Motor neuron (in vitro differentiated cells): Measurements from ENCODE around the gene HAUS1. TPM values are rescaled to one million over a fixed set of nuclear protein-coding genes. Genes with fewer than 3 reads are reported as not detected.
A peak's percentile ranks its signal among the peaks of the same experiment; 100 is the strongest.
"Not testable (repeated sequence)": the region's sequence is repeated elsewhere in the genome, so short reads cannot be mapped to it uniquely, and the experiment has no call there.

Source experiments
- ATAC-seq, 8 experiments: fragments of 200-7000 bp; cut with Tn5 transposase; replicated peaks in 6 of 8; 2 replicates each; pipeline ENCODE4 v1.8.0; 2021; ENCODE audit warnings: mild to moderate bottlenecking in 8 of 8, moderate library complexity in 8 of 8
- H3K27ac ChIP-seq, 2 donors: fragments of 250-450 bp; sonication (Bioruptor Pico); 2 replicates each; pipeline ENCODE4 v1.9.0; 2021; ENCODE audit warnings: antibody characterized with exemption in 2 of 2, mild to moderate bottlenecking in 2 of 2, moderate library complexity in 1 of 2
- H3K4me1 ChIP-seq, 2 donors: fragments of 250-450 bp; sonication (Bioruptor Pico); replicated peaks in 1 of 2; 2 replicates each; pipeline ENCODE4 v1.6.1; 2021; ENCODE audit warnings: antibody characterized with exemption in 2 of 2, mild to moderate bottlenecking in 2 of 2, moderate library complexity in 1 of 2
- H3K4me3 ChIP-seq, 5 donors: fragments of 250-450 bp; sonication (Bioruptor Pico); 2 replicates each; pipeline ENCODE4 v1.9.0; 2021; ENCODE audit warnings: antibody characterized with exemption in 5 of 5, mild to moderate bottlenecking in 5 of 5, moderate library complexity in 4 of 5
- WGBS, 10 experiments: fragments of 450-650 bp; shearing (Covaris generic); methylation state at CpG; one replicate each; pipeline ENCODE4 v1.0.0; 2022; 5-methylcytosine and 5-hydroxymethylcytosine counted together
- in situ Hi-C, 9 experiments: fragments of 400-800 bp; cut with MboI; loops; one replicate each; pipeline ENCODE4 v1.15.0; 2021; ENCODE audit warnings: low sequenced_read_pairs in 9 of 9, low pct_unique_long_range_greater_than_20kb in 2 of 9; ENCODE audit not compliant: unreplicated experiment in 9 of 9
- total RNA-seq, 8 experiments: library from RNA; unstranded; fragments of 300-600 nt; gene quantifications; 2 replicates each; pipeline versions ENCODE4 v1.2.3 to v1.2.4, GENCODE V29; 2022

HAUS1 gene
- total RNA-seq, 8 experiments from 2014 or later = 18.5 to 88.1 (median 40.0) TPM

DNA sequence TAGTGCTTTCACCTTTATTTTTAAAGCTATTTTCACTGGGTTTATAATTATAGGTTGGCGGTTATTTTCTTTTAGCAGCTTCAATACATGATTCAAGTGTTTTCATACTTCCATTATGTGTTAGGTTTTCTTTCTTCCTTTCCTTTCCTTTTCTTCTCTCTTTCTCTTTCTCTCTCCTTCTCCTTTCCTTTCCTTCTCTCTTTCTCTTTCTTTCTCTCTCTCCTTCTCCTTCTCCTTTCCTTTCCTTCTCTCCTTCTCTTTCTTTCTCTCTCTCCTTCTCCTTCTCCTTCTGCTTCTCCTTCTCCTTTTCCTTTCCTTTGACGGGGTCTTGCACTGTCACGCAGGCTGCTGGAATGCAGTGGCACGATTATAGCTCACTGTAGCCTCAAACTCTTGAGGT is 36.0 kb downstream of the HAUS1 start:
- H3K4me3 ChIP-seq = no peak overlapping the region
- in situ Hi-C loops = loop anchor here in 2 of 9 experiments (10.0 to 25.0 kb wide), 2 partner anchors 515 to 522 kb away; partner anchors contain the start of gene LOXHD1 (in 2 of the 2)
- H3K27ac ChIP-seq = no peak overlapping the region
- 83 to 100% (median 91%) methylated on average over 2 to 4 of the region's 4 CpGs for WGBS, 10 experiments
- ATAC-seq = no peak
- no peaks in the 10 kb centered on the region for H3K4me1 ChIP-seq

DNA sequence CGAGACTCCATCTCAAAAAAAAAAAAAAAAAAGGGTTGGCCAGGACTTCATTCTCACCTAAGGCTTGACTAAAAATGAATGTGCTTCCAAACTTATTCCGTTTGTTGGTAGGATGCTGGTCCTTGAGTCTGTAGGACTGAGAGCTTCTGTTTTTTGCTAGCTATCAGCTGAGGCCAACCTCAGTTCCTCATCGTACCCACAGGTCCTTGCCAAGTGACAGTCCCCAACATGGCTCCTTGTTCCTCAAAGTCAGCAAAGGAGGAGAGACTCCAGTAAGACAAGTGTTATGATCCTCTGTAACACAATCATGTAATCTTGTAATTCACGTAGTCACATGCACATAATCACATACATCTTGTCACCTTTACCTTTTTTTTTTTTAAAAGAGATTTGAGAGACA is 37.0 kb downstream of the HAUS1 start:
- in situ Hi-C loops = loop anchor here in 2 of 9 experiments (10.0 to 25.0 kb wide), 2 partner anchors 514 to 521 kb away; partner anchors contain the start of gene LOXHD1 (in 2 of the 2)
- 70 to 100% (median 97%) methylated on average over 1 to 3 of the region's 4 CpGs; no CpG with 5 or more reads in 2 of the 10 experiments for WGBS, 10 experiments
- Histone ChIP-seq H3K4me3 (no peak overlapping the region), H3K4me1 (no peaks in the 10 kb centered on the region), H3K27ac (no peak overlapping the region)
- no peak for ATAC-seq

DNA sequence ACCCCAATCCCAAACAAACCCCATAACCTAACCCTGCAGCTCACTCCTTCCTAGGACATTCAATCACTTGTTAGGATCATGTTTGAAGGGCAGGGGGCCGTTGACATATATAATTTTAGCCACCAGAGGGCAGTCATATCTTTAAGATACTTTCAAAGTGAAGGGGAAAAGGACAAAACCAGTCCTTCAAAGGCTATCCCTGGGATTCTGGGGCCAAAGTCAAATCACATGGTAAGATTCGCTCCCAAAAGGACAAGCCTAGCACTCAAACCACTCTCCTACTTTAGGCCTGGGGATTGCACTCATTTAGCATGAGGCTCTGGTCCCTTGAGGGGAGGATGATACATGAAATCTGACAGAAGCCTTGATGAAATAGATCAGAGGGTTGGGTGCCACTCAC is 44.6 kb downstream of the HAUS1 start:
- H3K4me3 ChIP-seq = no peak overlapping the region
- H3K27ac ChIP-seq = no peak overlapping the region
- peaks cover 10 to 14% of the 10 kb centered on the region in 2 donors for H3K4me1 ChIP-seq
- in situ Hi-C loops = loop anchor here in 2 of 9 experiments (10.0 to 25.0 kb wide), 2 partner anchors 506 to 513 kb away; partner anchors contain the start of gene LOXHD1 (in 2 of the 2)
- ATAC-seq = peak in 4 of 8 experiments; percentile 32 to 82 (median 38)
- 0 to 20% (median 0%) methylated on average over 1 to 2 of the region's 2 CpGs; no CpG with 5 or more reads in 5 of the 10 experiments for WGBS, 10 experiments

DNA sequence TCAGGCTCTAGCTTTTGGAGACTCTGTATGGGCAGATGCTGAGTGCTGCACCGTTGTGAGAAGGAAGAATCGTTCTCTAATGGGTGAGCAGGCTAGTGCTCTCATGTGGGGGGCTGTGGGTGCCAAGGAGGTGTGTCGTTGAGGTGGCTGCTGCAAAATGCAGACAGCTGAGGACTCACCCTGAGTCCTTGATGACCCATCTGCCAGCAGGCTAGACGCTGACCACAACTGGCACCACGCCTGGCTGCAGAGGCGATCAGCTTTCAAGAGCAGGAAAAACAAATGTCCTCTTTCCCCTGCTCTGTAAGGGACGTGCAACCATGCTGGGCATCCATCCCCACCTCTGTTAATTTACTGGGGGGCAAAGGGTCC is 48.2 kb downstream of the HAUS1 start:
- peaks cover 10 to 15% of the 10 kb centered on the region in 2 donors for H3K4me1 ChIP-seq
- WGBS, 10 experiments = 0 to 100% (median 68%) methylated on average over 1 to 5 of the region's 7 CpGs; no CpG with 5 or more reads in 4 of the 10 experiments
- peak in 7 of 8 experiments; percentile 3 to 76 (median 10) for ATAC-seq
- H3K4me3 ChIP-seq = no peak overlapping the region
- H3K27ac ChIP-seq = no peak overlapping the region
- in situ Hi-C loops = loop anchor here in 6 of 9 experiments (10.0 to 25.0 kb wide), 2 partner anchors 502 to 510 kb away; partner anchors contain the start of gene LOXHD1 (in 6 of the 6)

DNA sequence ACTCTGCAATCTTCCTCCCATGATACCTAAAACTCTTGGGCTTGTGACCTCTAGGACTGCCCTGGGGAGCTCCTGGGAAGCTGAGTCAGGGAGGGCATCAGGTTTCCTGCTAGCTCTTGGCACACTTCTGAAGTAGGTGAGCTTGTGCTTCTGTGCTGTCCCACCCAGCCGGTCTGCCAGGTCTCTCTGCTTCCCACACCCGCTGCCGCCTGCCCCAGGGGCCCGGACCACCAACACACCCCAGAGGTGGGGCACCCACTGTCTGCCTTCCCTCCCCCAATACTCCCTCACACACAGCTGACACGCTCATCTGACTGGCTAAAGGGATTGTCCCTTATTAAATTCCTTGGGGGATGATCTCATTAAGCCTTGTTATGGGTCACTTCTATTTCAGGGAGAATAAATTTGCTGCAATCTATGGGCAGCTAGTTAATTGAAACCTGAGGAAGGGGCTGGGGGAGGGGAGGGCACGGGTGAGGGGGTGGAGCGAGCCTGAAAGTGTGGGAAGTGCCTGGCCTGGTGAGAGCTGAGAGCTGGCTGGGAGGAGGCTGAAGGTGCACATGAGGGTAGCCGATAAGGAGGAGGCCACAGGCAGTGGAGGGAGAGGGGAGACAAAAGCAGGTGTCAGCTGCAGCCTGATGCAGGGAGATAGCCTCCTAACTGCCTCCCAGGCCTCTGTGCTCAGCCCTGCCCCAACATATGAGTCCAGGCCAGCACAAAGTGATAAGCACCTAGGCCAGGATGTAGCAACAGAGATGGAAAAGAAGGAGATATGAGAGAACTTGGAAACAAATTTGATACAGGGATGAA is 48.8 kb downstream of the HAUS1 start:
- peak; percentile 43 to 93 (median 86) for ATAC-seq
- peaks cover 10 to 15% of the 10 kb centered on the region in 2 donors for H3K4me1 ChIP-seq
- in situ Hi-C loops = loop anchor here in 6 of 9 experiments (10.0 to 25.0 kb wide), 2 partner anchors 502 to 509 kb away; partner anchors contain the start of gene LOXHD1 (in 6 of the 6)
- no peak overlapping the region for H3K4me3 ChIP-seq
- 0 to 80% (median 0%) methylated on average over 1 to 2 of the region's 8 CpGs; no CpG with 5 or more reads in 7 of the 10 experiments for WGBS, 10 experiments
- peak overlapping the region in 1 of 2 donors; percentile 68 for H3K27ac ChIP-seq

DNA sequence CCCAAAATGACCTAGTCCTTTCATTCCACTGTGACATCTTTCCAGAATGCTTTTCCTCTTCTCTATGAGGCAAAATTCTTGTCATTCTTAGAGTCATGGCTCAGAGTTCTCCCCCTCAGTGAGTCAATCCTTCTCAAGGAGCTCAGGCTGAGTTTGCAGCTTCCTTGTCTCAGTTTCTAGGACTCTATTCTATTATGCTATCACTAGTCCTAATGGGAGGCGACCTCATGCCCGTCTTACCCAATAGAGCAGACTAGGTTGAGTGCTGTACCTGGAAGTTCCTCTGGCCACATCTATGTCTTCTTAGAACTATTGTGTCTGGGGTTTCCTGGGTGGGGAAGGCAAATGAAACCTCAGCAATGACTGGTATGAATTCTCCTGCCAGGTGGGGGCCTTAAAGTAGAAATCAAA is 51.5 kb downstream of the HAUS1 start:
- ATAC-seq = no peak
- no peak overlapping the region for H3K27ac ChIP-seq
- 0 to 93% (median 46%) methylated on average over 1 to 2 of the region's 2 CpGs; no CpG with 5 or more reads in 6 of the 10 experiments for WGBS, 10 experiments
- H3K4me3 ChIP-seq = no peak overlapping the region
- peaks cover 10 to 15% of the 10 kb centered on the region in 2 donors for H3K4me1 ChIP-seq
- in situ Hi-C loops = loop anchor here in 6 of 9 experiments (10.0 to 25.0 kb wide), 2 partner anchors 499 to 507 kb away; partner anchors contain the start of gene LOXHD1 (in 6 of the 6)

DNA sequence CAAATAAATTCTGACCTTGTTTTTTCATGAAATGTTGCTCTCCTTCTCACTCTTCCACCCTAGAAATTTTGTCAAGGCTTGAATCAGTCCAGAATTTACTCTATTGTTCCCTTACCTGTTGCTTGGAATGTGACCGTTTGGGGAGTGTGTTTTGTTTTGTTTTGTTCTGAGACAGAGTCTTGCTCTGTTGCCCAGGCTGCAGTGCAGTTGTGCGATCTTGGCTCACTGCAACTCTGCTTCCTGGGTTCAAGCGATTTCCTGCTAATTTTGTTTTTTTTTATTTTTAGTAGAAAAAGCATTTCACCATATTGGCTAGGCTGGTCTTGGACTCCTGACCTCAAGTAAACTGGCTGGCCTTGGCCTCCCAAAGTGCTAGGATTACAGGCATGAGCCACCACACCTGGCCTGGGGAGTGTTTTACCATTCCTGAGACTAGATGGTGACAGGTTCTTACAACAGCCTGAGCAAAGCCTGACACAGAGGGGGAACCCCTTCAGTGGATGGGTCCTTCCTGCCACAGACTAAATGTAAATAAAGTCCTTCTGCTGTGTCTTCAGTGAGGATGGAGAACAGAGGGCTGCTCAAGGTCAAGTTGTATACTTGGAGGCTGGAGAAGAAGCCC is 52.0 kb downstream of the HAUS1 start:
- Histone ChIP-seq H3K27ac (no peak overlapping the region), H3K4me1 (peaks cover 10 to 15% of the 10 kb centered on the region in 2 donors), H3K4me3 (no peak overlapping the region)
- ATAC-seq = no peak
- in situ Hi-C loops = loop anchor here in 6 of 9 experiments (10.0 to 25.0 kb wide), 2 partner anchors 499 to 506 kb away; partner anchors contain the start of gene LOXHD1 (in 6 of the 6)
- 0 to 100% (median 89%) methylated on average over 1 to 3 of the region's 3 CpGs; no CpG with 5 or more reads in 1 of the 10 experiments for WGBS, 10 experiments

DNA sequence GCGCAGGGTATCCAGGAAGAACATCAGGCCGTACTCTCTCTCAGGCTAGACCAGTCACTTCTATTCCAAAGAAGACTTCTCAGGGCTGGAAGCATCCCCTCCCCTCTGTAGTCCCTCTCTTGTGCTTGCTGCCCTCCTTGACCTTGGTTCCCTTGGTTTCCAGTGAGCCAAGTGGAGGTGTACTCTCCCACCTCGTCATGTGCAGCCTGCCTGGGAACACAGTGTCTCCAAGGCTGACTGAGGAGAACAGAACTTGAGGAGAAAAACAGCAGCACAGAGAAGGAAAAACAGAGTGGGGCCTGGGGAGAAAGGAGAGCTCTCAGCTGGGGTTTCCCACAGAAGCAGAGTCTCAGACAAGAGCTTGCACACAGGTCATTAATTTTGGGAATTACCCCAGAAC is 52.7 kb downstream of the HAUS1 start:
- in situ Hi-C loops = loop anchor here in 6 of 9 experiments (10.0 to 25.0 kb wide), 2 partner anchors 498 to 505 kb away; partner anchors contain the start of gene LOXHD1 (in 6 of the 6)
- 40 to 100% (median 80%) methylated on average over 1 to 2 of the region's 3 CpGs; no CpG with 5 or more reads in 5 of the 10 experiments for WGBS, 10 experiments
- Histone ChIP-seq H3K27ac (no peak overlapping the region), H3K4me1 (peaks cover 10 to 15% of the 10 kb centered on the region in 2 donors), H3K4me3 (no peak overlapping the region)
- ATAC-seq = no peak

DNA sequence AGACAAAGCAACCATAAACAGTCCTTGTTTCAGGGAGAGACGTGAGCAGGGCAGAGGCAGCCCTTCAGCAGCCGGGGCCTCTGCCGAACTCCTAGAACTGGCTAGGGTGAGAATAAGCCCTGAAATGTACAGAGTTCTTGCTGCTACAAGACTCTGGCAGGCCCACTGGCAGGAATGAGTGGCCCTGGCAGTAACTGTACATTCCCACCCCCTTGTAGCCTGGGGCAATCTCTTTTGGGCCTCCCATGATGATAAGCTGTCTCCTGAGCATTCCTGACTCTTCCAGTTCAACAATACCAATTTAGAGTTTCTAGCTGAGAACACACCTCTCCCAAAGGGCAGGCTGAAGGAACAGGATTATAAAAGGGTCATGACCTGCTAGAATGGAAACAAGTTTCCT is 54.3 kb downstream of the HAUS1 start:
- Histone ChIP-seq H3K27ac (no peak overlapping the region), H3K4me1 (peaks cover under 1 to 4% of the 10 kb centered on the region in 2 donors), H3K4me3 (no peak overlapping the region)
- ATAC-seq = peak in 2 of 8 experiments; percentile 22 to 33
- 80 to 100% methylated on average over 1 of the region's 3 CpGs; no CpG with 5 or more reads in 8 of the 10 experiments for WGBS, 10 experiments
- in situ Hi-C loops = loop anchor here in 6 of 9 experiments (10.0 to 25.0 kb wide), 2 partner anchors 496 to 504 kb away; partner anchors contain the start of gene LOXHD1 (in 6 of the 6)

DNA sequence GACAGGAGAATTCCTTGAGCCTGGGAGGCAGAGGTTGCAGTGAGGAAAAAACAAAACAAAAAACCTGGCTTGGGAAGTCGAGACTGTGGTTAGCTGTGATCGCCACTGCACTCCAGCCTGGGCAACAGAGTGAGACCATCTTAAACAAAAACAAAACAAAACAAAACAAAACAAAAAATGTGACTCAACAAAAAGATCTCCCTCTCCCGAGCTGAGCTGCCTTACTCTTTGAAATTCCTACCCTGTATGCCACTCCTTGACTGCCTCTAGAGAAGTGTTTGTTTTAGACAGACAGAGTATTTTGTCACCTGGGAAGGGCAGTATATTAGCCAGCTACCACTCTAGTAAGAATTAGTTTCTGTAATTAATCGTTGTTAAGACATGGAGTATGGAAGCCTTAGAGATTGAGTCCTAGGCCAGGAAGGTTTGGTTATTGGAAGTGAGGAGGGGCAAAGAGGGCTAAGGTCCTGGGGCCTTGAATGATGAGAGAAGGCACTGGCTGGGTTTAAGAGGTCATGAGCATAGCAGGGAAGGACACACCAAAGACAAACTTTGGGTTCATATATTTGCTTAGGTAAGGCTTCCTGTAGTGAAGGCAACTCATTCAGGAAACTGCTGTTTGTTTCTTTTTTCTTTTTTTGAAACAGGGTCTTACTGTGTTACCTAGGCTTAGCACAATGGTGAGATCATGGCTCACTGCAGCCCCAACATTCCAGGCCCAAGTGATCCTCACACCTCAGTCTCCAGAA is 56.0 kb downstream of the HAUS1 start:
- WGBS, 10 experiments = 63 to 100% (median 78%) methylated on average over 1 to 3 of the region's 4 CpGs; no CpG with 5 or more reads in 1 of the 10 experiments
- in situ Hi-C loops = loop anchor here in 6 of 9 experiments (10.0 to 25.0 kb wide), 2 partner anchors 502 to 505 kb away; partner anchors contain the start of gene LOXHD1 (in 5 of the 6)
- H3K27ac ChIP-seq = no peak overlapping the region
- no peak overlapping the region for H3K4me3 ChIP-seq
- no peaks in the 10 kb centered on the region for H3K4me1 ChIP-seq
- ATAC-seq = no peak

DNA sequence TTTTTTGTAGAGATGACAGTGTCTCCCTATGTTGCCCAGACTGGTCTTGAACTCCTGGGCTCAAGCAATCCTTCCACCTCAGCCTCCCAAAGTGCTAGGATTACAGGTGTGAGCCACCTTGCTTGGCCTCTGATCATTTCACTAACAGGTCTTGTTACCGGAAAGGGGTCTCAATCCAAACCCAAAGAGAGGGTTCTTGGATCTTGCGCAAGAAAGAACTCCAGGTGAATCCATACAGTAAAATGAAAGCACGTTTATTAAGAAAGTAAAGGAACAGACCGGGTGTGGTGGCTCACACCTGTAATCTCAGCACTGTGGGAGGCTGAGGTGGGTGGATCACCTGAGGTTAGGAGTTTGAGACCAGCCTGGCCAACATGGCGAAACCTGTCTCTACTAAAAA is 56.7 kb downstream of the HAUS1 start:
- not testable (repeated sequence) for H3K27ac ChIP-seq, H3K4me3 ChIP-seq, H3K4me1 ChIP-seq, ATAC-seq
- in situ Hi-C loops = loop anchor here in 6 of 9 experiments (10.0 to 25.0 kb wide), 2 partner anchors 501 to 504 kb away; partner anchors contain the start of gene LOXHD1 (in 5 of the 6)
- 70 to 100% (median 95%) methylated on average over 1 to 4 of the region's 5 CpGs; no CpG with 5 or more reads in 3 of the 10 experiments for WGBS, 10 experiments
